Neural crest cell (in vitro differentiated cells): ENCODE data around the gene CCDC170. TPM values are rescaled to one million over a fixed set of nuclear protein-coding genes. Genes with fewer than 3 reads are reported as not detected.

Experiments
- DNase-seq: peaks from one replicate; pipeline ENCODE4 v3.0.0; 2021; ENCODE audit warnings: low read depth, mixed read lengths, low spot score
- H3K27ac Mint-ChIP-seq: one replicate; pipeline ENCODE4 v1.8.0; 2021; ENCODE audit warnings: mild to moderate bottlenecking, mixed read lengths; ENCODE audit not compliant: unreplicated experiment
- H3K27me3 Mint-ChIP-seq: 2 replicates; pipeline ENCODE4 v1.8.0; 2021; ENCODE audit warnings: low read depth, mild to moderate bottlenecking, mixed read lengths
- H3K36me3 Mint-ChIP-seq: 2 replicates; pipeline ENCODE4 v1.8.0; 2021; ENCODE audit warnings: low read depth, mild to moderate bottlenecking, mixed read lengths
- H3K4me1 Mint-ChIP-seq: 2 replicates; pipeline ENCODE4 v1.8.0; 2021; ENCODE audit warnings: mixed read lengths
- H3K4me3 Mint-ChIP-seq: one replicate; pipeline ENCODE4 v1.8.0; 2021; ENCODE audit warnings: mild to moderate bottlenecking, mixed read lengths
- H3K9me3 Mint-ChIP-seq: 2 replicates; pipeline ENCODE4 v1.8.0; 2021; ENCODE audit warnings: mixed read lengths
- CTCF ChIP-seq: fragments of 200-600 bp; sonication (generic); conservative IDR thresholded peaks from 2 replicates; pipeline ENCODE4 v1.5.0; 2021; ENCODE audit warnings: antibody characterized with exemption, mild to moderate bottlenecking
- total RNA-seq: library from RNA; stranded (reverse); gene quantifications from 2 replicates; pipeline ENCODE4 v1.2.1, GENCODE V29; 2021

The CCDC170 gene
- total RNA-seq, 1 donor from 2014 or later: 0.37 TPM

DNA sequence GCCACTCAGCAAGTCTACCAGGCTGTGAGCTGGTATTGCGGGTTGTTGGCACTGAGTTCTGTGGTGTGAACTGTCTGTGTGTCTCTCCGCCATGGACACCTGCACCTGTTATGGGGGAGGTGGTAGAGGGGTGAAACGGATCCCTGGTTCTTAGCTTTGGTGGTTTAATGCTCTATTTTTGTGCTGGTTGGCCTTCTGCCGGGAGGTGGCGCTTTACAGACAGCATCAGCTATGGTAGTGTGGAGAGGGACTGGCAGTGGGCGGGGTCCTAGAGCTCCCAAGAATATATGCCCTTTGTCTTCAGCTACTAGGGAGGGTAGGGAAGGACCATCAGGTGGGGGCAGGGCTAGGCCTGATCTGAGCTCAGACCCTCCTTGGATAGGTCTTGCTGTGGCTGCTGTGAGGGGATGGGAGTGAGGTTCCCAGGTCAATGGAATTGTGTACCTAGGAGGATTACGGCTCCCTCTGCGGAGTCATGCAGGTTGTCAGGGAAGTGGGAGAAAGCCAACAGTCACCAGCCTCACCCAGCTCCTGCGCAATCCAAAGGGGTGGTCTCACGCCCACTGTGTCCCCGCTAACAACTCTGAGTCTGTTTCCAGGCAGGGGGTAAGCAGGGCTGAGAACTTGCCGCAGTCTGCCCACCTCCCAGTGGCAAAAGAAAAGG is 154.3 kb downstream of the CCDC170 start:
- Mint-ChIP-seq H3K4me1 (no peaks in the 10 kb centered on the region), H3K36me3 (peaks cover 3% of the 10 kb centered on the region), H3K27me3 (peaks cover 24% of the 10 kb centered on the region), H3K4me3 (no peak overlapping the region), H3K9me3 (peaks cover 10% of the 10 kb centered on the region), H3K27ac (no peak overlapping the region)
- DNase-seq: peak; percentile 20
- TF ChIP-seq CTCF: peak; percentile 42

GRCh38 chr6:151649835-151650234 is 156.0 kb downstream of the CCDC170 start:
- H3K27me3 Mint-ChIP-seq: peaks cover 13% of the 10 kb centered on the region
- peaks cover 7% of the 10 kb centered on the region for H3K9me3 Mint-ChIP-seq
- no peak overlapping the region for H3K4me3 Mint-ChIP-seq
- no peak for DNase-seq
- no peaks in the 10 kb centered on the region for H3K4me1 Mint-ChIP-seq
- no peak for TF ChIP-seq CTCF
- no peak overlapping the region for H3K27ac Mint-ChIP-seq
- peaks cover 3% of the 10 kb centered on the region for H3K36me3 Mint-ChIP-seq

DNA sequence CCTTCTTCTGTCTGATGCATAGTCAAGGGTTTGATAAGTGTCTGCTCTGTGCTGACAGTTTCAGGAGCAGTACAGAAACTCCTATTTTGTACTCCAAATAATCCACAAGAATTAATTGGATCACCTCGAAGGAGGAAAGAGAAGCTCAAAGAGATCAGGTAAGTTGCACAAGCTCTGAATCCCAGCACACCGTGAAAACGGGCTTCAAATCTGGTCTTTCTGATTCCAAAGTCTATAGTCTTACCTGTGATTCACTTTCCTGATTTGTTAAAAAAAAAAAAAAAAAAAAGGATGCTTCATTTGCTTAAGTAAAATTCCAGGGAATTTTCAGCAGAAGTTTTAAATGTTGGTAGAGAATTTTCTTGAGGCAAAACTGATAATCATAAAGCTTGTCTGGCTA is 157.8 kb downstream of the CCDC170 start:
- no peak overlapping the region for H3K4me3 Mint-ChIP-seq
- H3K9me3 Mint-ChIP-seq: peaks cover 9% of the 10 kb centered on the region
- no peak for TF ChIP-seq CTCF
- peaks cover 4% of the 10 kb centered on the region for H3K27me3 Mint-ChIP-seq
- no peaks in the 10 kb centered on the region for H3K4me1 Mint-ChIP-seq
- no peak overlapping the region for H3K27ac Mint-ChIP-seq
- DNase-seq: no peak
- H3K36me3 Mint-ChIP-seq: peaks cover 4% of the 10 kb centered on the region

DNA sequence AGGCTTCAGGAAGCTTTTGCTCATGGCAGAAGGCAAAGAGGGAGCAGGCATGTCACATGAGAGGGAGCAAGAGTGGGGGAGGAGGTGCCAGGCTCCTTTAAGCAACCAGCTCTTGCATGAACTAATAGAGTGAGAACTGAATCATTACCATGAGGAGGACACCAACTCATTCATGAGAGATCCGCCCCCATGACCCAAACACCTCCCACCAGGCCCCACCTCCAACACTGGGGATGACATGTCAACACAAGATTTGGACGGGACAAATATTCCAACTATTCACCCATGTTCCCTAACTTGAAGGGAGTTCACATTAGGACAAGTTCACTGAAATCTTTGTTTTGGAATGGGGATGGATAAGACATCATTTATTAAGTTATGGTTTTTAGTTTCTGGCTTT is 158.5 kb downstream of the CCDC170 start:
- Mint-ChIP-seq H3K36me3 (peaks cover 7% of the 10 kb centered on the region), H3K4me1 (no peaks in the 10 kb centered on the region), H3K27me3 (peaks cover 3% of the 10 kb centered on the region), H3K27ac (no peak overlapping the region), H3K9me3 (peaks cover 9% of the 10 kb centered on the region), H3K4me3 (no peak overlapping the region)
- no peak for DNase-seq
- TF ChIP-seq CTCF: no peak

- no peaks in the 10 kb centered on the region for H3K4me1 Mint-ChIP-seq
- no peaks in the 10 kb centered on the region for H3K27me3 Mint-ChIP-seq
- H3K4me3 Mint-ChIP-seq: no peak overlapping the region
- H3K36me3 Mint-ChIP-seq: peaks cover 7% of the 10 kb centered on the region
- peaks cover 5% of the 10 kb centered on the region for H3K9me3 Mint-ChIP-seq
- no peak for DNase-seq
- H3K27ac Mint-ChIP-seq: no peak overlapping the region
- TF ChIP-seq CTCF: no peak
Observed at GRCh38 chr6:151655099-151655498, 161.3 kb downstream of the CCDC170 start.
